ENCODE data around the gene SYT11.

SYT11 gene

DNA sequence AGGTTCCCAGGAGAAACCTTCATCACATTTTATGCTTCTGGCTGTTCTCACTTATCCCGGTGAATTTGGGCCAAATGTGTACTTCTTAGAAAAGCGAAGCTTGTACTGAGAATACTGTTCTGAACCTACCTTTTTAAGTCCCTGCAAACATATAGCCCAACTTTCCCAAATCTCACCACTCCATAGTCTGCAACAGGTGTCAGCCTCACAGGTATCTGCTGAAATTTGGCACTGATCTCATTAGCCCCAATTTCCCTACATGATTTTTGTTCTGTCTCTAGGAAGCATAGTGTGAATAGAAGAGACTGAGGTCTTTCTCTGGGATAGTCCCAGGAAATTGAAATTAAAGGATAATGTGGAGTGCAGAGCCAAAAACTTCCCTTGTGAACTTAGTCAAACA, 40.3 kb downstream of the SYT11 start:
- DNase-seq (ENCODE audit: low read depth) = no peak
- TF ChIP-seq, protein P1, sequence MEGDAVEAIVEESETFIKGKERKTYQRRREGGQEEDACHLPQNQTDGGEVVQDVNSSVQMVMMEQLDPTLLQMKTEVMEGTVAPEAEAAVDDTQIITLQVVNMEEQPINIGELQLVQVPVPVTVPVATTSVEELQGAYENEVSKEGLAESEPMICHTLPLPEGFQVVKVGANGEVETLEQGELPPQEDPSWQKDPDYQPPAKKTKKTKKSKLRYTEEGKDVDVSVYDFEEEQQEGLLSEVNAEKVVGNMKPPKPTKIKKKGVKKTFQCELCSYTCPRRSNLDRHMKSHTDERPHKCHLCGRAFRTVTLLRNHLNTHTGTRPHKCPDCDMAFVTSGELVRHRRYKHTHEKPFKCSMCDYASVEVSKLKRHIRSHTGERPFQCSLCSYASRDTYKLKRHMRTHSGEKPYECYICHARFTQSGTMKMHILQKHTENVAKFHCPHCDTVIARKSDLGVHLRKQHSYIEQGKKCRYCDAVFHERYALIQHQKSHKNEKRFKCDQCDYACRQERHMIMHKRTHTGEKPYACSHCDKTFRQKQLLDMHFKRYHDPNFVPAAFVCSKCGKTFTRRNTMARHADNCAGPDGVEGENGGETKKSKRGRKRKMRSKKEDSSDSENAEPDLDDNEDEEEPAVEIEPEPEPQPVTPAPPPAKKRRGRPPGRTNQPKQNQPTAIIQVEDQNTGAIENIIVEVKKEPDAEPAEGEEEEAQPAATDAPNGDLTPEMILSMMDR (IDR thresholded peaks at IDR 0.05; ENCODE audit: insufficient read depth, low read depth, low read length, missing control alignments) = no peak
- H3K4me3 ChIP-seq (ENCODE audit: low read length) = no peak overlapping the region

DNA sequence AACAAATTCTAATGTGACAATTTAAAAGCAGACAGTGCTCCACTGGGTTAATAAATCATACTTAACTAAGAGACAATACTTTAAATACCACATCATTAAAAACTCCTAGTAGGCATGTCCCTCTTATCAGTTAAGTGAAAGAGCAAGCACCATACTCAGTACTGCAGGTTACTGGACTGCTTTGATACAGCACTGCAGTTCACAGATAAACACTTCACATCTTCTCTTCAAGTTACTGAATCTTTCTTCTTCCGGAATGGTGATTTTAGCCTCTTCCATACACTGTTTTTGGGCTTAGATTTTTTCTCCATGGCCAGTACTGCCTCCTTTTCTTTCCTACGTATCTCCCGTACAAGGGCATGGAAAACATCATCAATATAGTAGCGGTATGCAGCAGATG, 40.8 kb downstream of the SYT11 start:
- TF ChIP-seq, protein P1 (IDR thresholded peaks at IDR 0.05; ENCODE audit: insufficient read depth, low read depth, low read length, missing control alignments) = no peak
- no peak for DNase-seq (ENCODE audit: low read depth)
- no peak overlapping the region for H3K4me3 ChIP-seq (ENCODE audit: low read length)

DNA sequence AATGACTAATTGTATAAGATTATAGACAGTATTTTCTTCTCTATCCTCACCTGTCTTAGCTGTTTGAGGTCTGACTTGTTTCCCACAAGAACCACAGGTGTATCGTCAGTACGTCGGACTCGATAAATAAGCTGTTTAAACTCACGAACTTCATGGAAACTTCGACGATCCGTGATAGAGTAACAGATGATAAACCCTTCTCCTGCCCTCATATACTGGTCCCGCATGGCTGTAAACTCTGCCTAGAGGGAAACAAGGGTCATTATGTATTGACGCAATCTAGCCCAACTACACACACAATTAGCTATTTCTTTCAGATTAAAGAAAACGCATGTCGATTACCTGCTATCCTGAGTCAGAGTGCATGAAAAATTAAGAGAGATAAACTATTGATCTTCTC, 44.9 kb downstream of the SYT11 start:
- DNase-seq (ENCODE audit: low read depth) = no peak
- no peak overlapping the region for H3K4me3 ChIP-seq (ENCODE audit: low read length)
- TF ChIP-seq, protein P1 (IDR thresholded peaks at IDR 0.05; ENCODE audit: insufficient read depth, low read depth, low read length, missing control alignments) = no peak

DNA sequence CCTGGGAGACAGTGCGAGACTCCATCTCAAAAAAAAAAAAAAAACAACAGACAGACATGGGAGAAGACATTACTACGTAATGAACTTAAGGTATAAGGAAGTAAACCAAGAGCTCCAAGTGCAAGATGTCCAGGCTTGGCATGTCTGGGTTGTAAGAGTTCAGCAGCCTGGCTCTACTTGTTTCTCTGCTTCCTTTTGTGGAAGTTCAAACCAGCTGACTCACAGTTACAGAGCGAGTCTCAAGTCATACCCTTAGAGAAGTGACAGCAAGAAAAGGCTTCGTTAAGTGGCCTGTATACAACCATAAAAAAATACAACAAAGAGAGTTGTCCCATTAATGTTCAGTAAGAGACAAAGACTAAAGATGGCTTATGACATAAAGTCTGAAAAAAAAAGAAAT, 50.5 kb downstream of the SYT11 start:
- peak; percentile 91 for DNase-seq (ENCODE audit: low read depth)
- TF ChIP-seq, protein P1 (IDR thresholded peaks at IDR 0.05; ENCODE audit: insufficient read depth, low read depth, low read length, missing control alignments) = no peak
- H3K4me3 ChIP-seq (ENCODE audit: low read length) = peak overlapping the region; percentile 69

DNA sequence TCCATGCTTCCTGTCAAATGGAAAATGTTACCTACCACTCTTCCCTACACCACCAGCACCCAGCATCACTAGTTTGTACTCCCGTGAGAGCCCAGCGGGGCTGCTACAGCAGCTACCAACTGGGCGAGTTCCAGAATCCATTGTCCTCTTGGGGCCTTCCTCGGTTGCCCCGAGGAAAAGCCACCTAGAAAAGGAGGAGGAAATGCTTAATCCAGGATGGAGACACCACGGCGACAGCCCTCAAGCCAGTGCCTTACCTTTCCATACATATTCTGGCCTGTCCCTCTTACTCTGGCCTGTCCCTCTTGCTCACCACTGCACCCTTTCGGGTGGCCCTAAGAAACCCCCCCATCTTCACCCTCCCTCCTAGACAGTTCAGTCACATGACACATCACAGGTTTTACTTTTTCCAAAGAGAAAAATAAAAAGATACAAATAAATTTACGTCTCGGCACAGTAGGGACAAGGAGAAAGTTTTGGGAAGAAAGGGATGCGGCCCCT, 51.3 kb downstream of the SYT11 start:
- peak overlapping the region; percentile 69 for H3K4me3 ChIP-seq (ENCODE audit: low read length)
- DNase-seq (ENCODE audit: low read depth) = peak; percentile 31
- TF ChIP-seq, protein P1 (IDR thresholded peaks at IDR 0.05; ENCODE audit: insufficient read depth, low read depth, low read length, missing control alignments) = no peak

DNA sequence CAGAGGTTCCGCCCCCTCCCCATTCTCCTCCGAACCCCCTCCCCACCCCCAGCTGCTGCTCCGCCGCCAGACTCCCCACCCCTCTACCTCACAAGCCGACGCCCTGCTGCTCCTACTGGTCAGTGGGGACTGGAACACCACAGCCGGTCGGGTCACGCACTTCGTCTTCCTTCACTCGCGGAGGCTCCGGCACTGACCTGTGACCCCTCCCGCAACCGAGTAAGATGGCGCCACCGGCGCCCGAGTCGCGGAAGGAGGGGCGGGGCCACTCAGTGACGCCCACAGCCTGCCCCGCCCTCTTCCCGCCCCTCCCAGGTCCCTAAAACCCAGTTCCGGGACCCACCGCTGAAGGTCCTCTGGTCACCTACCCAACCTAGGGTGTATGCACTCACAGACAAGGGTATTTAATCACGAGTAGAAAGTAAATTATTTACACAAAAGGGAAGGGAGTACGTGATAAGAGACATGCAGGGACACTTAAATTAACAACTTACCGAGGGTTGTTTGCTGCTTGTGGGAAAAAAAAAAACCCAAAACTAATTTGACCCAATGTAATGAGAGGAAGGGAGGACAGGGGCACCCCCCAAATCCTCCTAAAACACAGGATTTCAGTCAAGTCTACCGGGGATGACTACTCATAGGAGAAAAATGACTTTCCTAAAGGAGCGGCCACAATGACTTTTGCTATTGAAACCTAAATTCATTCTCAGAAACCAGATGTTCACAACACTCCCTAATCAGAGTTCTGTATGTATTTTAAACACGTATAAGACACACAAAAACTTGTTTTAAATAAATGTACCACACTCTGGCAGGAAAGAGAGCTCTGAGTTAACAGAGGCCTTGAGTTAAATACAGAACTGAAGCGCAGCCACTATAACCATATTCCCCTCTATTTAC, 52.0 kb downstream of the SYT11 start, which contains the start of gene RIT1:
Gene RIT1, minus strand, starts transcription at position 194 of the 900 bp plus-strand sequence. CDS start 588 bp downstream, outside the sequence.
- TF ChIP-seq, protein P1 (IDR thresholded peaks at IDR 0.05; ENCODE audit: insufficient read depth, low read depth, low read length, missing control alignments) = no peak
- peak; percentile 79 for DNase-seq (ENCODE audit: low read depth)
- H3K4me3 ChIP-seq (ENCODE audit: low read length) = peak within 1 kb of the TSS; percentile 69

Data from epithelial cell of esophagus (primary cell).